Measurements from ENCODE around the gene ADGRB3.

GRCh38 chr6:69098910-69099309 is 463.8 kb downstream of the ADGRB3 start:
- TF ChIP-seq POLR2AphosphoS5 (IDR thresholded peaks at IDR 0.05) = no peak
- TF ChIP-seq, protein P1, sequence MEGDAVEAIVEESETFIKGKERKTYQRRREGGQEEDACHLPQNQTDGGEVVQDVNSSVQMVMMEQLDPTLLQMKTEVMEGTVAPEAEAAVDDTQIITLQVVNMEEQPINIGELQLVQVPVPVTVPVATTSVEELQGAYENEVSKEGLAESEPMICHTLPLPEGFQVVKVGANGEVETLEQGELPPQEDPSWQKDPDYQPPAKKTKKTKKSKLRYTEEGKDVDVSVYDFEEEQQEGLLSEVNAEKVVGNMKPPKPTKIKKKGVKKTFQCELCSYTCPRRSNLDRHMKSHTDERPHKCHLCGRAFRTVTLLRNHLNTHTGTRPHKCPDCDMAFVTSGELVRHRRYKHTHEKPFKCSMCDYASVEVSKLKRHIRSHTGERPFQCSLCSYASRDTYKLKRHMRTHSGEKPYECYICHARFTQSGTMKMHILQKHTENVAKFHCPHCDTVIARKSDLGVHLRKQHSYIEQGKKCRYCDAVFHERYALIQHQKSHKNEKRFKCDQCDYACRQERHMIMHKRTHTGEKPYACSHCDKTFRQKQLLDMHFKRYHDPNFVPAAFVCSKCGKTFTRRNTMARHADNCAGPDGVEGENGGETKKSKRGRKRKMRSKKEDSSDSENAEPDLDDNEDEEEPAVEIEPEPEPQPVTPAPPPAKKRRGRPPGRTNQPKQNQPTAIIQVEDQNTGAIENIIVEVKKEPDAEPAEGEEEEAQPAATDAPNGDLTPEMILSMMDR (IDR thresholded peaks at IDR 0.05 in 8 of 11, conservative IDR thresholded peaks at IDR 0.05 in 3 of 11) = no peak
- TF ChIP-seq POLR2A (IDR thresholded peaks at IDR 0.05) = no peak

Data from spleen (tissue), 7 donors.